NCI-H82 (cell line): ENCODE results near the gene METTL15.
"Not testable (repeated sequence)": the region's sequence is repeated elsewhere in the genome, so short reads cannot be mapped to it uniquely, and the experiment has no call there.

ENCODE experiments used
- DNase-seq: peaks from one replicate; lab custom pipeline; 2025; lab: John Stamatoyannopoulos, UW

Gene METTL15

GRCh38 chr11:28296426-28296825 lies 188.2 kb downstream of the METTL15 start:
- DNase-seq: no peak

- DNase-seq: no peak
Measured at GRCh38 chr11:28298209-28298608, 190.0 kb downstream of the METTL15 start.

GRCh38 chr11:28303477-28304191 lies 195.4 kb downstream of the METTL15 start:
- no peak for DNase-seq

- no peak for DNase-seq
Measured at GRCh38 chr11:28315440-28315839, 207.3 kb downstream of the METTL15 start.

GRCh38 chr11:28318871-28319270 lies 210.7 kb downstream of the METTL15 start:
- no peak for DNase-seq

- no peak for DNase-seq
Measured at GRCh38 chr11:28323621-28324020, 215.4 kb downstream of the METTL15 start.

- not testable (repeated sequence) for DNase-seq
Measured at GRCh38 chr11:28332393-28332792, 224.2 kb downstream of the METTL15 start.

GRCh38 chr11:28337701-28338100 lies 229.5 kb downstream of the METTL15 start:
- DNase-seq: no peak

- no peak for DNase-seq
Measured at GRCh38 chr11:28338371-28338770, 230.2 kb downstream of the METTL15 start.

GRCh38 chr11:28339488-28339887 lies 231.3 kb downstream of the METTL15 start:
- DNase-seq: no peak

- DNase-seq: no peak
Measured at GRCh38 chr11:28342716-28343115, 234.5 kb downstream of the METTL15 start.

GRCh38 chr11:28343304-28344233 lies 235.4 kb downstream of the METTL15 start:
- no peak for DNase-seq

GRCh38 chr11:28346209-28346608 lies 238.0 kb downstream of the METTL15 start:
- no peak for DNase-seq

GRCh38 chr11:28346721-28347120 lies 238.5 kb downstream of the METTL15 start:
- DNase-seq: no peak

- no peak for DNase-seq
Measured at GRCh38 chr11:28347371-28347770, 239.2 kb downstream of the METTL15 start.

GRCh38 chr11:28350216-28350615 lies 242.0 kb downstream of the METTL15 start:
- DNase-seq: no peak

GRCh38 chr11:28353991-28354390 lies 245.8 kb downstream of the METTL15 start:
- DNase-seq: no peak

- no peak for DNase-seq
Measured at GRCh38 chr11:28366549-28367346, 258.6 kb downstream of the METTL15 start.

- not testable (repeated sequence) for DNase-seq
Measured at GRCh38 chr11:28378095-28378494, 269.9 kb downstream of the METTL15 start.
